SK-N-SH (cell line): ENCODE results near the gene HDLBP.

Source experiments
- NRF1 ChIP-seq: IDR thresholded peaks from 2 replicates; pipeline ENCODE4 v1.6.1; 2012; ENCODE audit warnings: low read depth, mild to moderate bottlenecking, low read length
- TF ChIP-seq, protein P1 (sequence below): fragments of 200-600 bp; sonication (generic); IDR thresholded peaks from 2 replicates; pipeline ENCODE4 v1.6.1; 2017; ENCODE audit warnings: antibody characterized with exemption, mild to moderate bottlenecking, moderate library complexity
- TF ChIP-seq, protein P2 (sequence below): IDR thresholded peaks from 2 replicates; pipeline ENCODE4; 2012

DNA sequence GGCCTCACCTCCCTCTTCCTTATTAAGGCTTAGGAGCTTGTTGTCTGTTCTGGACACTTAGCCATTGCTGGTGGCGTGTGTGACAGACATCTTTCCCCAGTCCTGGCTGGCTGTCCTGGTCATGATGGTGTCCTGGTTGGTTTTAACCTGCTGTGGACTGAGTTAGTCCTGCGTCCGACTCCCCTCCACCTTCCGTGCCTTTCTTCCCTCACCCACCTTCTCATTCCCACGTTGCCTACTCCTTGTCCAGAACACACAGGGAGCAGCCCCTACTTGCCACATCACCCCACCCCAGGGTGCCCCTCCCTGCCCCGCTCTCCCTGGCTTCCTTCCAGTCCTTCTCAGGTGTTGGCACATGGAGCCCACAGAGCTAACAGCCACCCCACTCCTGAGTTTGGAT, 117.5 kb downstream of the HDLBP start:
- TF ChIP-seq, protein P1, sequence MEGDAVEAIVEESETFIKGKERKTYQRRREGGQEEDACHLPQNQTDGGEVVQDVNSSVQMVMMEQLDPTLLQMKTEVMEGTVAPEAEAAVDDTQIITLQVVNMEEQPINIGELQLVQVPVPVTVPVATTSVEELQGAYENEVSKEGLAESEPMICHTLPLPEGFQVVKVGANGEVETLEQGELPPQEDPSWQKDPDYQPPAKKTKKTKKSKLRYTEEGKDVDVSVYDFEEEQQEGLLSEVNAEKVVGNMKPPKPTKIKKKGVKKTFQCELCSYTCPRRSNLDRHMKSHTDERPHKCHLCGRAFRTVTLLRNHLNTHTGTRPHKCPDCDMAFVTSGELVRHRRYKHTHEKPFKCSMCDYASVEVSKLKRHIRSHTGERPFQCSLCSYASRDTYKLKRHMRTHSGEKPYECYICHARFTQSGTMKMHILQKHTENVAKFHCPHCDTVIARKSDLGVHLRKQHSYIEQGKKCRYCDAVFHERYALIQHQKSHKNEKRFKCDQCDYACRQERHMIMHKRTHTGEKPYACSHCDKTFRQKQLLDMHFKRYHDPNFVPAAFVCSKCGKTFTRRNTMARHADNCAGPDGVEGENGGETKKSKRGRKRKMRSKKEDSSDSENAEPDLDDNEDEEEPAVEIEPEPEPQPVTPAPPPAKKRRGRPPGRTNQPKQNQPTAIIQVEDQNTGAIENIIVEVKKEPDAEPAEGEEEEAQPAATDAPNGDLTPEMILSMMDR = no peak
- TF ChIP-seq, protein P2, sequence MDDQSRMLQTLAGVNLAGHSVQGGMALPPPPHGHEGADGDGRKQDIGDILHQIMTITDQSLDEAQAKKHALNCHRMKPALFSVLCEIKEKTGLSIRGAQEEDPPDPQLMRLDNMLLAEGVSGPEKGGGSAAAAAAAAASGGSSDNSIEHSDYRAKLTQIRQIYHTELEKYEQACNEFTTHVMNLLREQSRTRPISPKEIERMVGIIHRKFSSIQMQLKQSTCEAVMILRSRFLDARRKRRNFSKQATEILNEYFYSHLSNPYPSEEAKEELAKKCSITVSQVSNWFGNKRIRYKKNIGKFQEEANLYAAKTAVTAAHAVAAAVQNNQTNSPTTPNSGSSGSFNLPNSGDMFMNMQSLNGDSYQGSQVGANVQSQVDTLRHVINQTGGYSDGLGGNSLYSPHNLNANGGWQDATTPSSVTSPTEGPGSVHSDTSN = no peak
- no peak for TF ChIP-seq NRF1
